Activated T-cell treated with anti-CD3 and anti-CD28 coated beads for 24 hours (primary cell): ENCODE data around the gene MTHFSD.
A peak's percentile ranks its signal among the peaks of the same experiment; 100 is the strongest.
"Not testable (repeated sequence)": the region's sequence is repeated elsewhere in the genome, so short reads cannot be mapped to it uniquely, and the experiment has no call there.

Experiments
- DNase-seq: peaks from one replicate; pipeline ENCODE4 v3.0.0-alpha.2; 2020; ENCODE audit warnings: low read depth

Gene MTHFSD

GRCh38 chr16:86554917-86555703 is at the start of gene MTHFSD:
Gene MTHFSD (minus strand): TSS chr16:86555235. CDS start chr16:86555184, 51 bp downstream.
- DNase-seq: peak; percentile 95

- peak; percentile 16 for DNase-seq
Observed at GRCh38 chr16:86604436-86605193, 49.6 kb upstream of the MTHFSD start.

- DNase-seq: no peak
Observed at GRCh38 chr16:86602521-86602920, 47.5 kb upstream of the MTHFSD start.

- no peak for DNase-seq
Observed at GRCh38 chr16:86601356-86601755, 46.3 kb upstream of the MTHFSD start.

- no peak for DNase-seq
Observed at GRCh38 chr16:86598607-86599565, 43.9 kb upstream of the MTHFSD start.

GRCh38 chr16:86597880-86598606 is 43.0 kb upstream of the MTHFSD start:
- DNase-seq: no peak

GRCh38 chr16:86597126-86597879 is 42.3 kb upstream of the MTHFSD start:
- no peak for DNase-seq

- DNase-seq: no peak
Observed at GRCh38 chr16:86595983-86596605, 41.1 kb upstream of the MTHFSD start.

GRCh38 chr16:86594721-86595120 is 39.7 kb upstream of the MTHFSD start:
- no peak for DNase-seq

GRCh38 chr16:86593913-86594620 is 39.0 kb upstream of the MTHFSD start:
- DNase-seq: no peak

- DNase-seq: no peak
Observed at GRCh38 chr16:86591270-86591669, 36.2 kb upstream of the MTHFSD start.

GRCh38 chr16:86590501-86591144 is 35.6 kb upstream of the MTHFSD start:
- no peak for DNase-seq

- DNase-seq: not testable (repeated sequence)
Observed at GRCh38 chr16:86587955-86588354, 32.9 kb upstream of the MTHFSD start.

- DNase-seq: no peak
Observed at GRCh38 chr16:86587487-86587886, 32.5 kb upstream of the MTHFSD start.

- DNase-seq: no peak
Observed at GRCh38 chr16:86585821-86586611, 31.0 kb upstream of the MTHFSD start.

- no peak for DNase-seq
Observed at GRCh38 chr16:86584726-86585721, 30.0 kb upstream of the MTHFSD start.
